Measurements from ENCODE around the gene GPC1. TPM values are rescaled to one million over a fixed set of nuclear protein-coding genes. Genes with fewer than 3 reads are reported as not detected.

Gene GPC1
- total and polyA plus RNA-seq, 2 of the 13 experiments (the other 11 are each of a cell fraction or from before 2014, with no cell fraction given) = 4.0 to 5.5 TPM

DNA sequence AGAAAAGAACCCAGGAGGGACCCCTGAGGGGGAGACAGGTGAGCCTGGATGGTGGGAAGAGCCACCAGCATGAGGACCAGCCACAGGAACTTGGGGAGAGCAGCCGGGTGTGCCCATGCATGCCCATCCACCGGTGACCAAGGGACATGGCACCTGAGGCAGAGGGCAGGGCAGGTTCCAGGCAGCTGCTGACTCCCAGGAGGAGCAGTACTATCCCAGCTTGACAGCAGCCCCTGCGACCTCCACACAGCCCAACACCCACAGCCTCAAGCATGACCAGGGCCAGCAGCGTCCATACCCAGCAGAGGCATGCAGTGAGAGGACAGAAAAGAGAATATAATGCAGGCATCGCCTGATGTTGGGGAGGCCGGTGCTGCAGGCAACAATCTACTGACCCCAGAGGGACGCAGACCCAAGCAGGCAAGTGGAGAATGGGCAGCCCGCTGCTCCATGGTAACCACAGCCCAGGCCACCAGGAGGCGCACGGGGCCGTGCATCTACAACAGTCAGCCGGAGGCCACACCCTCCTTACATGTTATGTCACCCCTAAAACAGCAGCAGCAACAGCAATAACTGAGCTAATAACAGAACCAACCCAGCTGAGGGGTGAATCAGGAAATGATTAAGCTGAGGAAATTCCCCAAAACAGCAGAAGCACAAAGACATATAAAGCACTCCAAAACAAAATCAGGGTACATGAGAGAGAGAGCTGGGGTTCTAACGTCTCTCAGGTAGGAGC, 78.3 kb downstream of the GPC1 start (continued):
- TF ChIP-seq, protein P1, sequence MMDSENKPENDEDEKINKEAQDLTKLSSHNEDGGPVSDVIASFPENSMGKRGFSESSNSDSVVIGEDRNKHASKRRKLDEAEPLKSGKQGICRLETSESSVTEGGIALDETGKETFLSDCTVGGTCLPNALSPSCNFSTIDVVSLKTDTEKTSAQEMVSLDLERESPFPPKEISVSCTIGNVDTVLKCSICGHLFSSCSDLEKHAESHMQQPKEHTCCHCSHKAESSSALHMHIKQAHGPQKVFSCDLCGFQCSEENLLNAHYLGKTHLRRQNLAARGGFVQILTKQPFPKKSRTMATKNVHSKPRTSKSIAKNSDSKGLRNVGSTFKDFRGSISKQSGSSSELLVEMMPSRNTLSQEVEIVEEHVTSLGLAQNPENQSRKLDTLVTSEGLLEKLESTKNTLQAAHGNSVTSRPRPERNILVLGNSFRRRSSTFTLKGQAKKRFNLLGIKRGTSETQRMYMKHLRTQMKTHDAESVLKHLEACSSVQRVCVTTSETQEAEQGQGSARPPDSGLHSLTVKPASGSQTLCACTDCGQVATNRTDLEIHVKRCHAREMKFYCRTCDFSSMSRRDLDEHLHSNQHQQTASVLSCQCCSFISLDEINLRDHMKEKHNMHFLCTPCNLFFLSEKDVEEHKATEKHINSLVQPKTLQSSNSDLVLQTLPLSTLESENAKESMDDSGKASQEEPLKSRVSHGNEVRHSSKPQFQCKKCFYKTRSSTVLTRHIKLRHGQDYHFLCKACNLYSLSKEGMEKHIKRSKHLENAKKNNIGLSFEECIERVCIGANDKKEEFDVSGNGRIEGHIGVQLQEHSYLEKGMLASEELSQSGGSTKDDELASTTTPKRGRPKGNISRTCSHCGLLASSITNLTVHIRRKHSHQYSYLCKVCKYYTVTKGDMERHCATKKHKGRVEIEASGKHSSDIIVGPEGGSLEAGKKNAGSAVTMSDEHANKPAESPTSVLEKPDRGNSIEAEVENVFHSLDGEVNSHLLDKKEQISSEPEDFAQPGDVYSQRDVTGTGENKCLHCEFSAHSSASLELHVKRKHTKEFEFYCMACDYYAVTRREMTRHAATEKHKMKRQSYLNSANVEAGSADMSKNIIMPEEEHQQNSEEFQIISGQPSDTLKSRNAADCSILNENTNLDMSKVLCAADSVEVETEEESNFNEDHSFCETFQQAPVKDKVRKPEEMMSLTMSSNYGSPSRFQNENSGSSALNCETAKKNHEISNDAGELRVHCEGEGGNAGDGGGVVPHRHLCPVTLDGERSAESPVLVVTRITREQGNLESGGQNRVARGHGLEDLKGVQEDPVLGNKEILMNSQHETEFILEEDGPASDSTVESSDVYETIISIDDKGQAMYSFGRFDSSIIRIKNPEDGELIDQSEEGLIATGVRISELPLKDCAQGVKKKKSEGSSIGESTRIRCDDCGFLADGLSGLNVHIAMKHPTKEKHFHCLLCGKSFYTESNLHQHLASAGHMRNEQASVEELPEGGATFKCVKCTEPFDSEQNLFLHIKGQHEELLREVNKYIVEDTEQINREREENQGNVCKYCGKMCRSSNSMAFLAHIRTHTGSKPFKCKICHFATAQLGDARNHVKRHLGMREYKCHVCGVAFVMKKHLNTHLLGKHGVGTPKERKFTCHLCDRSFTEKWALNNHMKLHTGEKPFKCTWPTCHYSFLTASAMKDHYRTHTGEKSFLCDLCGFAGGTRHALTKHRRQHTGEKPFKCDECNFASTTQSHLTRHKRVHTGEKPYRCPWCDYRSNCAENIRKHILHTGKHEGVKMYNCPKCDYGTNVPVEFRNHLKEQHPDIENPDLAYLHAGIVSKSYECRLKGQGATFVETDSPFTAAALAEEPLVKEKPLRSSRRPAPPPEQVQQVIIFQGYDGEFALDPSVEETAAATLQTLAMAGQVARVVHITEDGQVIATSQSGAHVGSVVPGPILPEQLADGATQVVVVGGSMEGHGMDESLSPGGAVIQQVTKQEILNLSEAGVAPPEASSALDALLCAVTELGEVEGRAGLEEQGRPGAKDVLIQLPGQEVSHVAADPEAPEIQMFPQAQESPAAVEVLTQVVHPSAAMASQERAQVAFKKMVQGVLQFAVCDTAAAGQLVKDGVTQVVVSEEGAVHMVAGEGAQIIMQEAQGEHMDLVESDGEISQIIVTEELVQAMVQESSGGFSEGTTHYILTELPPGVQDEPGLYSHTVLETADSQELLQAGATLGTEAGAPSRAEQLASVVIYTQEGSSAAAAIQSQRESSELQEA (CRISPR knock-in tag; IDR thresholded peaks at IDR 0.05; ENCODE audit: not compliant biosample characterization) = no peak
- TF ChIP-seq TBX2 (CRISPR knock-in tag; IDR thresholded peaks at IDR 0.05; ENCODE audit: borderline replicate concordance) = peak; percentile 30; the same call in 1 of the 2 replicates
- no peak for TF ChIP-seq PCBP2 (optimal IDR thresholded peaks at IDR 0.05; ENCODE audit: low read depth, low read length, poor library complexity, severe bottlenecking)
- TF ChIP-seq KDM5A (IDR thresholded peaks at IDR 0.05; ENCODE audit: borderline replicate concordance, low read length) = no peak
- peak; percentile 67 for TF ChIP-seq JARID2 (CRISPR knock-in tag; IDR thresholded peaks at IDR 0.05; ENCODE audit: insufficient replicate concordance)
- TF ChIP-seq SALL2 (CRISPR knock-in tag; IDR thresholded peaks at IDR 0.05) = no peak
- no peak for TF ChIP-seq ZNF652 (CRISPR knock-in tag; IDR thresholded peaks at IDR 0.05; ENCODE audit: borderline replicate concordance, low read depth)
- TF ChIP-seq SRSF4 (IDR thresholded peaks at IDR 0.05; ENCODE audit: low read depth, low read length, poor library complexity, severe bottlenecking) = no peak
- TF ChIP-seq, protein P2, sequence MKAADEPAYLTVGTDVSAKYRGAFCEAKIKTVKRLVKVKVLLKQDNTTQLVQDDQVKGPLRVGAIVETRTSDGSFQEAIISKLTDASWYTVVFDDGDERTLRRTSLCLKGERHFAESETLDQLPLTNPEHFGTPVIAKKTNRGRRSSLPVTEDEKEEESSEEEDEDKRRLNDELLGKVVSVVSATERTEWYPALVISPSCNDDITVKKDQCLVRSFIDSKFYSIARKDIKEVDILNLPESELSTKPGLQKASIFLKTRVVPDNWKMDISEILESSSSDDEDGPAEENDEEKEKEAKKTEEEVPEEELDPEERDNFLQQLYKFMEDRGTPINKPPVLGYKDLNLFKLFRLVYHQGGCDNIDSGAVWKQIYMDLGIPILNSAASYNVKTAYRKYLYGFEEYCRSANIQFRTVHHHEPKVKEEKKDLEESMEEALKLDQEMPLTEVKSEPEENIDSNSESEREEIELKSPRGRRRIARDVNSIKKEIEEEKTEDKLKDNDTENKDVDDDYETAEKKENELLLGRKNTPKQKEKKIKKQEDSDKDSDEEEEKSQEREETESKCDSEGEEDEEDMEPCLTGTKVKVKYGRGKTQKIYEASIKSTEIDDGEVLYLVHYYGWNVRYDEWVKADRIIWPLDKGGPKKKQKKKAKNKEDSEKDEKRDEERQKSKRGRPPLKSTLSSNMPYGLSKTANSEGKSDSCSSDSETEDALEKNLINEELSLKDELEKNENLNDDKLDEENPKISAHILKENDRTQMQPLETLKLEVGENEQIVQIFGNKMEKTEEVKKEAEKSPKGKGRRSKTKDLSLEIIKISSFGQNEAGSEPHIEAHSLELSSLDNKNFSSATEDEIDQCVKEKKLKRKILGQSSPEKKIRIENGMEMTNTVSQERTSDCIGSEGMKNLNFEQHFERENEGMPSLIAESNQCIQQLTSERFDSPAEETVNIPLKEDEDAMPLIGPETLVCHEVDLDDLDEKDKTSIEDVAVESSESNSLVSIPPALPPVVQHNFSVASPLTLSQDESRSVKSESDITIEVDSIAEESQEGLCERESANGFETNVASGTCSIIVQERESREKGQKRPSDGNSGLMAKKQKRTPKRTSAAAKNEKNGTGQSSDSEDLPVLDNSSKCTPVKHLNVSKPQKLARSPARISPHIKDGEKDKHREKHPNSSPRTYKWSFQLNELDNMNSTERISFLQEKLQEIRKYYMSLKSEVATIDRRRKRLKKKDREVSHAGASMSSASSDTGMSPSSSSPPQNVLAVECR (CRISPR knock-in tag; IDR thresholded peaks at IDR 0.05; ENCODE audit: borderline replicate concordance) = no peak
- no peak for TF ChIP-seq ZNF224 (CRISPR knock-in tag; IDR thresholded peaks at IDR 0.05)
- no peak for TF ChIP-seq JUN (CRISPR knock-in tag; IDR thresholded peaks at IDR 0.05)
- TF ChIP-seq THAP11 (CRISPR knock-in tag; IDR thresholded peaks at IDR 0.05) = peak; percentile 63
- TF ChIP-seq CC2D1A (CRISPR knock-in tag; IDR thresholded peaks at IDR 0.05) = no peak
